ENCODE data around the gene AKR1C8. TPM values are rescaled to one million over a fixed set of nuclear protein-coding genes. Genes with fewer than 3 reads are reported as not detected.
"Not testable (repeated sequence)": the region's sequence is repeated elsewhere in the genome, so short reads cannot be mapped to it uniquely, and the experiment has no call there.

Gene AKR1C8
- total RNA-seq, 1 donor from 2014 or later: not detected

DNA sequence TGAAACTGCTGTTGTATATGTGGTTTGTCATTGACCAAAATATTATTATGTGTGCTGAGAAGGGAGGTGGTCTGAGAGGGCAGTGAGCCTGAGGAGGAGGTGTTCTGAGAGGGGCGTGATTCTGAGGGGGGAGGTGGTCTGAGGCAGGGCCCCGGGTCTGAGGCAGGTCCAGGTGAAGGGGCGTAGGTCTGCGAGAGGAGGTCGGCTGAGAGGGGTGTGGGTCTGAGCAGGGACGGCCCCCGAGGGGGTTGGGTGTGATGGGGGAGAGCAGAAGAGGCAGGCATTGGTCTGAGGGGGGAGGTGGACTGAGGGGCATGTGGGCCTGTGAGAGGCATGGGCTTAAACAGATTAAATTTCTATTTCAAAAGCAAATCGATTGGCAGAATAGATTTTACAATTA, 44.1 kb upstream of the AKR1C8 start:
- H3K36me3 Mint-ChIP-seq: no peaks in the 10 kb centered on the region
- no peak for TF ChIP-seq EZH2 (IDR thresholded peaks at IDR 0.05)
- no peak for TF ChIP-seq EZH2phosphoT487 (IDR thresholded peaks at IDR 0.05)
- TF ChIP-seq, protein P1, sequence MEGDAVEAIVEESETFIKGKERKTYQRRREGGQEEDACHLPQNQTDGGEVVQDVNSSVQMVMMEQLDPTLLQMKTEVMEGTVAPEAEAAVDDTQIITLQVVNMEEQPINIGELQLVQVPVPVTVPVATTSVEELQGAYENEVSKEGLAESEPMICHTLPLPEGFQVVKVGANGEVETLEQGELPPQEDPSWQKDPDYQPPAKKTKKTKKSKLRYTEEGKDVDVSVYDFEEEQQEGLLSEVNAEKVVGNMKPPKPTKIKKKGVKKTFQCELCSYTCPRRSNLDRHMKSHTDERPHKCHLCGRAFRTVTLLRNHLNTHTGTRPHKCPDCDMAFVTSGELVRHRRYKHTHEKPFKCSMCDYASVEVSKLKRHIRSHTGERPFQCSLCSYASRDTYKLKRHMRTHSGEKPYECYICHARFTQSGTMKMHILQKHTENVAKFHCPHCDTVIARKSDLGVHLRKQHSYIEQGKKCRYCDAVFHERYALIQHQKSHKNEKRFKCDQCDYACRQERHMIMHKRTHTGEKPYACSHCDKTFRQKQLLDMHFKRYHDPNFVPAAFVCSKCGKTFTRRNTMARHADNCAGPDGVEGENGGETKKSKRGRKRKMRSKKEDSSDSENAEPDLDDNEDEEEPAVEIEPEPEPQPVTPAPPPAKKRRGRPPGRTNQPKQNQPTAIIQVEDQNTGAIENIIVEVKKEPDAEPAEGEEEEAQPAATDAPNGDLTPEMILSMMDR (IDR thresholded peaks at IDR 0.05): no peak
- H3K79me2 ChIP-seq (ENCODE audit: low read depth): no peaks in the 10 kb centered on the region
- no peaks in the 10 kb centered on the region for H3K4me1 Mint-ChIP-seq
- no peaks in the 10 kb centered on the region for H3K27me3 ChIP-seq
- no peak overlapping the region for H2AFZ ChIP-seq (replicated peaks)
- H3K27me3 Mint-ChIP-seq (ENCODE audit: insufficient read depth, low read depth): peaks cover 4% of the 10 kb centered on the region
- H3K9ac ChIP-seq: no peak overlapping the region
- peaks cover 2% of the 10 kb centered on the region for H3K9me3 Mint-ChIP-seq
- no peaks in the 10 kb centered on the region for H3K9me3 ChIP-seq (ENCODE audit: low read depth)
- no peak overlapping the region for H3K4me2 ChIP-seq
- no peak overlapping the region for H3K27ac Mint-ChIP-seq
- no peak for DNase-seq (ENCODE audit: low spot score)
- H4K20me1 ChIP-seq (ENCODE audit: low read depth): no peaks in the 10 kb centered on the region
- no peaks in the 10 kb centered on the region for H3K4me1 ChIP-seq
- H3F3A ChIP-seq (ENCODE audit: low read depth): no peaks in the 10 kb centered on the region
- H3K4me3 Mint-ChIP-seq: no peak overlapping the region
- H3K4me3 ChIP-seq: no peak overlapping the region
- H3K36me3 ChIP-seq: no peaks in the 10 kb centered on the region
- H3K27ac ChIP-seq: no peak overlapping the region

DNA sequence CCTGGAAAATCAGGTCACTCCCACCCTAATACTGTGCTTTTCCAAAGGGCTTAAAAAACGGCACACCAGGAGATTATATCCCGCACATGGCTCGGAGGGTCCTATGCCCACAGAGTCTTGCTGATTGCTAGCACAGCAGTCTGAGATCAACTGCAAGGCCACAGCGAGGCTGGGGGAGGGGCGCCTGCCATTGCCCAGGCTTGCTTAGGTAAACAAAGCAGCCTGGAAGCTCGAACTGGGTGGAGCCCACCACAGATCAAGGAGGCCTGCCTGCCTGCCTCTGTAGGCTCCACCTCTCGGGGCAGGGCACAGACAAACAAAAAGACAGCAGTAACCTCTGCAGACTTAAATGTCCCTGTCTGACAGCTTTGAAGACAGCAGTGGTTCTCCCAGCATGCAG, 38.0 kb upstream of the AKR1C8 start:
- H3K4me1 Mint-ChIP-seq; H3K4me3 ChIP-seq; H3K9me3 Mint-ChIP-seq; H3K79me2 ChIP-seq (ENCODE audit: low read depth); H3K27ac ChIP-seq; H3K4me2 ChIP-seq; H3K36me3 ChIP-seq; H3K9me3 ChIP-seq (ENCODE audit: low read depth); DNase-seq (ENCODE audit: low spot score); H3K27me3 ChIP-seq; H4K20me1 ChIP-seq (ENCODE audit: low read depth); H3F3A ChIP-seq (ENCODE audit: low read depth); H3K4me3 Mint-ChIP-seq; H3K36me3 Mint-ChIP-seq; H3K27ac Mint-ChIP-seq; H2AFZ ChIP-seq (replicated peaks); H3K9ac ChIP-seq; H3K27me3 Mint-ChIP-seq (ENCODE audit: insufficient read depth, low read depth); H3K4me1 ChIP-seq: not testable (repeated sequence)

DNA sequence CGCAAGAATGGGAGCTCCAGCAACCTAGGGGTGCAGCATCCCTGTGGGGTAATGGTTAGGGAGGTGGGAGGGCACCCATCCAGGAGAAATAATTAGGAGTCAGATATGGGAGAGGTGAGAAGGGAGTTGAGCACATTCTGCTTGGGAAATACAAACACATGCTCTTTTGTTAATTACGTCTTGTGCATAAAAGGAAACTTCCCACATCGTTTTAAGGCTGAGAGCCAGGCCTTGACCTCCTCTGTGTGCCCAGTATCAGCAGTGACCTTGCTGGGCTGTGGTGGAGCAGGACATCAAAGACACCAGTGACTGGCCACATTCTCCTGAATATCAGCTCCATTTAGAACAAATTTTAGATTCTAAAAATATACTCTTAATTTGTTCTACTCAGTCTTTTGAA, 34.3 kb upstream of the AKR1C8 start:
- Mint-ChIP-seq H3K9me3 (peaks cover 5% of the 10 kb centered on the region), H3K4me1 (no peaks in the 10 kb centered on the region), H3K27ac (no peak overlapping the region), H3K4me3 (no peak overlapping the region), H3K27me3 (ENCODE audit: insufficient read depth, low read depth) (no peaks in the 10 kb centered on the region), H3K36me3 (no peaks in the 10 kb centered on the region)
- TF ChIP-seq EZH2 (IDR thresholded peaks at IDR 0.05) (no peak), EZH2phosphoT487 (IDR thresholded peaks at IDR 0.05) (no peak)
- TF ChIP-seq, protein P1 (IDR thresholded peaks at IDR 0.05): no peak
- H3K9ac ChIP-seq: no peak overlapping the region
- no peaks in the 10 kb centered on the region for H3K4me1 ChIP-seq
- no peaks in the 10 kb centered on the region for H3K36me3 ChIP-seq
- H3K4me3 ChIP-seq: no peak overlapping the region
- H4K20me1 ChIP-seq (ENCODE audit: low read depth): no peaks in the 10 kb centered on the region
- H2AFZ ChIP-seq (replicated peaks): no peak overlapping the region
- peaks cover 5% of the 10 kb centered on the region for H3K9me3 ChIP-seq (ENCODE audit: low read depth)
- no peak for DNase-seq (ENCODE audit: low spot score)
- no peaks in the 10 kb centered on the region for H3F3A ChIP-seq (ENCODE audit: low read depth)
- no peak overlapping the region for H3K4me2 ChIP-seq
- H3K27me3 ChIP-seq: no peaks in the 10 kb centered on the region
- no peaks in the 10 kb centered on the region for H3K79me2 ChIP-seq (ENCODE audit: low read depth)
- no peak overlapping the region for H3K27ac ChIP-seq

DNA sequence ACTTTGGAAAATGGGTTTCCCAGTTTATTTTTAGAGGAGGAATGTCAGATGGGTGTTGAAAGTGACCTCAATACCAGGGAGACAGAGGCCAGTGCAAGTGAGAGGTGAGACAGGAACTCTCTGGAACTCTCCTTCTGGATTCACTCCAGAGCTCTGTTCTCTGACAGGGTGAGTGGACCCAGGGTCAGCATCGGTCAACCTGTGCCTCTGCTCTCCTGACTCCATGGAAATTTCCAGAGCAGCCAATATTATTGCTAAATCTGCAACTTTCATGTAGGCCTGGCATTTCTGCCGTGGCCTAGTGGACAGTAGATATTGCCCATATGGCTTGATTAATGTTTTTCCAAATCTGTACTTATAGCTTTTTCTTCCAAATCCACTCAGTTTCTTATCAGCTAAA, 31.9 kb upstream of the AKR1C8 start:
- no peak for DNase-seq (ENCODE audit: low spot score)
- H4K20me1 ChIP-seq (ENCODE audit: low read depth): no peaks in the 10 kb centered on the region
- H3K36me3 ChIP-seq: no peaks in the 10 kb centered on the region
- H3K27ac ChIP-seq: no peak overlapping the region
- TF ChIP-seq, protein P1 (IDR thresholded peaks at IDR 0.05): no peak
- no peak for TF ChIP-seq EZH2phosphoT487 (IDR thresholded peaks at IDR 0.05)
- TF ChIP-seq EZH2 (IDR thresholded peaks at IDR 0.05): no peak
- no peaks in the 10 kb centered on the region for H3K4me1 Mint-ChIP-seq
- H3K4me3 ChIP-seq: no peak overlapping the region
- H3K36me3 Mint-ChIP-seq: no peaks in the 10 kb centered on the region
- H3K27me3 ChIP-seq: no peaks in the 10 kb centered on the region
- H3K4me1 ChIP-seq: no peaks in the 10 kb centered on the region
- H3K27ac Mint-ChIP-seq: no peak overlapping the region
- H3K4me3 Mint-ChIP-seq: no peak overlapping the region
- H3K4me2 ChIP-seq: no peak overlapping the region
- H3F3A ChIP-seq (ENCODE audit: low read depth): no peaks in the 10 kb centered on the region
- H3K27me3 Mint-ChIP-seq (ENCODE audit: insufficient read depth, low read depth): no peaks in the 10 kb centered on the region
- H2AFZ ChIP-seq (replicated peaks): no peak overlapping the region
- H3K9ac ChIP-seq: no peak overlapping the region
- peaks cover 2% of the 10 kb centered on the region for H3K9me3 Mint-ChIP-seq
- H3K79me2 ChIP-seq (ENCODE audit: low read depth): no peaks in the 10 kb centered on the region
- H3K9me3 ChIP-seq (ENCODE audit: low read depth): peaks cover 4% of the 10 kb centered on the region

Measured in neural progenitor cell (in vitro differentiated cells).